GM21576 (cell line): ENCODE measurements around the gene KCNIP1.
"Not testable (repeated sequence)": the region's sequence is repeated elsewhere in the genome, so short reads cannot be mapped to it uniquely, and the experiment has no call there.

Experiments
- ATAC-seq: cut with Tn5 transposase; IDR thresholded peaks from one replicate; pipeline ENCODE4 v1.9.1; 2021; ENCODE audit warnings: mild to moderate bottlenecking, moderate library complexity; ENCODE audit not compliant: unreplicated experiment

The KCNIP1 gene

DNA sequence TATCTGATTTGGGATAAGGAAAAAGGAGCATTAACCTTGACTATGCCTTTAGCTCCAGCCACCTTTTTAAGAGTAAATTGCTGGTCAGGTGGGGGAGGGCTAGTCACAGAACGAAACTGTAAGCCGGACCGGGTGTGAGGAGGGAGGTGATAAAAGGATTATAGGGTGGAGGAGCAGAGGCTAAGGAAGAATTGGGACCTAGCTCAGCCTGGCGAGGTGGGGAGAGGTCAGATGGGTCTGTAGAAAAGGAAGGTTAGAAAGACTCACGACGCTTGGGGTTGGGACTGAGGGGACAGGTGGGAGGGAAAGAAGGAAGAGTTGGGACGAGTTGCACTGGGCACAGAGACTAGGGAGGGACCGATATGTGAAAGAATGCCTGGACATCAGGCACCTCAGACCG lies 262.0 kb downstream of the KCNIP1 start:
- not testable (repeated sequence) for ATAC-seq

DNA sequence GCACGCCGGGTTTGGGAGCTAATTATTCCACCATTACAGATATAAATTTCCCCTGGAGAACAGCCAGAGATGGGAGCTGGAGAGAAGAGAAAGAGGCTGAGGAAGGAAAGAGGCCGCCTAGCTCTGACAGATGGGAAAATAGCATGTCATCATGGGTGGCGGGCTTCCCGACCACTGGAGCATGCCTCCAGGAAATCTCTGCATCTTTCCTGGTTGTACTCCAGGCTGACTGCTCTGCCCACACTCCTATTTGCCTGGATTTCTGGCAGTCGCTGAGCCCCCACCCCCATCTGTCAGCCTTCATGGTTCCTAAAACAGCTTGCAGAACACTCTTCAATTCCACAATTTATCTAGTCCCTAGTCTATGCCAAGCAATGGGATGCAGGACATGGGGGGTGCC lies 265.4 kb downstream of the KCNIP1 start:
- ATAC-seq, result no peak

DNA sequence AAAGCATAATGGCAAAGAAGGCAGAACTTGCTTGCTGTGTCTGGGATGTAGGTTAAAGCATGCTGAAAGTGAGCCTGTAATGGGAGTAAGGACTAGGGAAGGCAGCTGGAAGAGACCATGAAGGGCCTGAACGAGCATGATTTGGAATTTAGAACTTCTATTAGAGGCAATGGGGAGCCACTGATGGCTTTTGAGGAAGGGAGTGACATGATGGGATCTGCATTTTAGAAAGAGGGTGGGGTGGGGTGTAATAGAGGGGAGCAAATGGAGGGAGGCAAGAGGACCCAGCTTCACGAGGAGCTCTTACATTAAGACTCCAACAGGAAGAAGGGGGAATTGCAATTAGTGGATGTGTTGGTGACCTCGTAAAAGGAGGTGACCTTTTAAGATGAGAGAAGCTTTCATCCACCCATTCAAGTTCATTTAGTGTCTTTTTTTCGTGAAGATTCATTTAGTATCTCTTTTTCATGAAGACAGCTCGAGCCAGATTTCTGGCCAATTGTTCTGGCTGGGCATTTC lies 266.1 kb downstream of the KCNIP1 start:
- ATAC-seq, result no peak

DNA sequence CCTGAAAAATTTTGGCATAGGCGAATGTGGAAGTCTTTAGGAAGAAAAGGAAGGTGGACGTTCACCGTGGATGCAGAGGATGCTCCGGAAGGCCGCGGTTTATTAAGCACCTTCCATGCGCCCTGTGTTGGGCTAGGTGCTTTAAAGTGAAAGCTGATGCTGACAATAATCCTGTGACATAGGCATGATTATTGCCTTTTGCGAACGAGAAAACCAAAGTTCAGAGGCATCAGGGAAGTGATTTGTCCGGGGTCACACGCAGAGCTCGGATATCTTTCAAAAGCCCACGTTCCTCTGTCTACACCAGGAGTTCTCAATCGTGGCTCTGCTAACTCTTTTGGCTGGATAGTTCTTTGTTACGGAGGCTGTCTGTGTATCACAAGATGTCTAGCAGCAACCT lies 267.7 kb downstream of the KCNIP1 start:
- ATAC-seq, result no peak

DNA sequence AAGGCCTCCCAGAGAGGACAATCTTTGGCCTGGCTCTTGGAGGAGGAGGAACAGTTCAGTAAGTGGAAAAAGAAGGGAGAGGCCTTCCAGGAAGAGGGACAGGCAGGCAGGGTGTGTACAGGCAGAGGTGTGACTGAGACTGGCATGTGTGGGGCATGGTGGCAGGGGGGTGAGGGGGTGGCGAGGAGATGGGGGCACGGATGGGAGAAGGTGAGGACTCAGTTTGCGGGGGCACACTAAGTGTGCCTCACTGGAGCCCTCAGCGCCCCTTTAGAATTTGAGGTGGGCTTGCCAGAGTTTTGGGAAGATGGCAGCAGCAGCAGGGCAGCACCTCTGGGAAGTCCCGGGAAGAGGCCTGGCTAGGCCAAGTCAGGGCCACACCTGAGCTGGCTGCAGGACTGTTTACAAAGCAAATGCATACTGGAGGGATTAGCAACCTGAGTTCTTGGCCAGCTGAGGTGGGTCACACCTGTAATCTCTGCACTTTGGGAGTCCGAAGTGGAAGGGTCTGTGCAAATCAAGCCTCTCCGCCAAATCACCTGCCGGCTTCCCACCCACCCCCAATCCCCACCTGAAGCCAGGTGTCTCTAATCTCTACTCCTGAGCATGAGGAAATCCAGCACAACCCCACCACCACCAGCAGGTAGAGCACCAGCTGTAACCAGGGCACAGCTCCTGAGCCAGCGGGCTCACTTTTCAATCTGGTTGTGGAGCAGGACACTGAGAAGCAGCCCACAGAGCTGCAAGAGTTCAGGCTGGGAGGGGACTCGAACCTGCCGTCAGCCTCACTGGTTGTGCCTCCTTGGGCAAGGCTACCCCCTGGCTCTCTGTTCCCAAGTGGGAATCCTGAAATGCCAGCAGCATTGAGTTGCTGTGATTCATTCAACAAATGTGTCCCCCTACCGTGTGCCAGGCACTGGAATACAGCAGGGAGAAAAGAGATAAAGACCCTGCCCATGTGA lies 269.5 kb downstream of the KCNIP1 start:
- ATAC-seq, result no peak

DNA sequence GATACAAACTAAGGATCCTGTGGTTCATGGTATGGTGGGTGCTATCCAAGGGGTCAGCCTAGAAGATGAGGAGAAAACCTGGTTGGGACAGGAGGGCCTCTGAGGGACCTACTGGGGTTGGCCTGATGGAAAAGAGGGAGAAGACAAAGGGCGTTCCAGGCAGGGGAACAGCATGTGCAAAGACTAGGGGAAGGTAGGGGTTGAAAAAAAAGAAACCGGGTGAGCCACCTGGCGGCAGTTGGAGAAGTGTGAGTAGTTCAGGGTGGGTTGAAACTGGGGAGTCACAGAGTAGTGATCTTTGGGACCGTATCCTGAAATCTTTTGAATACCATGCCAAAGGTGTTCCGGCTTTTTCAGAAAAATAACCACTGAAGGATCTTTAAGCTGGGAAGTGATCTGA lies 271.0 kb downstream of the KCNIP1 start:
- no peak for ATAC-seq

DNA sequence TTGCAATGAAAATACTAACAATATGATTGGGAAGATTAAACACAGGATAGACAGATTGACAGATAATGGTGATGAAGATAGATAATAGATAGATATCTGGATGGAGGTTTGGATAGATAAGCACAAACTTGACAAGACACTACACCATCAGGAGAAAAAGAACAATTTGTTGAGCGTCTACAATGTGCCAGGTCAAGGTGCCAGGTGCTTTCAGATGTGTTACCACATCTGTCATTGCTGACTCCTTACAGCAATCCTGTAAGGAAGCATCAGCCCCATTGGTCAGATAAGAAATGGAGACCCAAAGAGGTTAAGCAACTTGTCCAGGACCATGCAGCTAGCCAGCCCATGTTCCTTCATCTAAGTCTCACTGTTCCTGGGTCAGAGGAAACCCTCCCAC lies 278.1 kb downstream of the KCNIP1 start:
- no peak for ATAC-seq

DNA sequence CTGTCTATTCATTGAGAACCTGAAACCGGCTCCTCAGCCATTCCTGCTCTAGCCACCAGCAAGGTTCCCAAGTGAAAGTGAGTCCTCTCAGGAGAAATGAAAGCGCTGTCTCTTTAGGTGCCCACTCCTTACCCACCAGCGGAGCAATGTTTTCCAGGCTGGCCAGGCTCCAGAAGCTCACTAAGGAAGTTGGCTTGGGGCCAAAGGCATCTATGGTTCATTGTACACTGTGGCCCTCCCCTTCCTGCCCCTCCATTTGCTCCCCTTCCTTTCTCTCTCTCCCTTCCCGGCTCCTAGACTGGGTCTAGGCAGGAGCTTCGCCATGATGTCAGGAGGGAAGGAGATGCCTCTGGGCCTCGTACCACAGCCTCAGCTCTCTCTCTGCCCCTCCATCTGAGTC lies 278.6 kb downstream of the KCNIP1 start:
- no peak for ATAC-seq

DNA sequence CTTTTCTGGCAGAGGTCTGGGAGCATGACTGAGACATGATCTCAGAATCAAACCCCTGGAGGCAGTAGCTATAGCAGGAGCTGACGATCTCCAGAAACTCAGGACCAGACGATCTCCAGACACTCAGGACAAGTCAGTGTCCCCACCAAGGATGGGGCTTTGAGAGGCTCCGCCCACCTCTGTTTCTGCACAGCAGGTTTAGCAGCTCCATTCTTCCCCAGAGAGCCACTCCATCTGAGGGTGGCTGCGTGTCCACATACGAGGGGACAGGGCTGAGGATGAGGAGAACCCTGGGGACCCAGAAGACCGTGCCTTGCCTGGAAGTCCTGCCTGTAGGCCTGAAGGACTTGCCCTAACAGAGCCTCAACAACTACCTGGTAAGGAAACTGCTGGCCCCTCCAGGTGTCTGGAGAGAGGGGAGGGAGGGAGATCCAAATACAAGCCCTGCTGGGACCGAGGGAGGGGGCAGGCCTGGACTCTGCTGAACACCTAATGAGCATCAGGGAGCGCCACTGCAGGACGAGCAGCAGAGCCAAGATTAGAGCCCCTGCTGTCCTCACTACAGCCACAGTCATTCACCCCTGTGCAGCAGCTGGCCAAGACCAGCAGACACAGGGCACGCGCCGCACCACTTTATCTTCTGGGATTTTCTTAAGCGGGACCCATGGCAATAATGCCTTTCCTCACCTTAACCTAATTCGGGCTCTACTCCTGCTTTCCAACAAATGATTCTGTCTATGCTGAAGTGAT lies 279.9 kb downstream of the KCNIP1 start, which contains the start of gene GABRP:
GABRP (plus strand) TSS at position 228 of the 750 bp plus-strand sequence. CDS start 4,891 bp downstream, outside the sequence.
- no peak for ATAC-seq

DNA sequence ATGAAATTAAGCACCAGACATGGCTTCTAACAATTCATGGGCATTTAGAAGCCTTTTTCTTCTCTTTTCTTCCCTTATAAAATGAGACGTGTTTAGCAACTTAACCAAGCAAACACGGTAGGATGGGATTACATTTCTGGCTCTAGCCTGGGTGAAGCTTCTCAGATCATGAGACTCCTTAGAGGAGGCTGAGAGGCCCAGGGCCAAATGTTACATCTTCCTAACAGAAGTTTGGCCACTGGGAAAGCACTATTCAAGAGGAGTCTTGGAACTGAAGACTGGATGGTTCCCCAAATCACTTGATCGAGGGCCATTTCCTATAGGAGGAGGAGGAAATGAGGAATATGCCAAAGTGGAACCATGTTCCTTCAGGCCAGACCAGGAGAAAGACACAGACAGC lies 281.6 kb downstream of the KCNIP1 start:
- no peak for ATAC-seq
